Stimulated activated CD4-positive, alpha-beta T cell treated with anti-CD3 and anti-CD28 coated beads, TNF-alpha, amount 100 ng/mL, for 24 hours (primary cell): ENCODE data around the gene ZNF83.
"Not testable (repeated sequence)": the region's sequence is repeated elsewhere in the genome, so short reads cannot be mapped to it uniquely, and the experiment has no call there.

ENCODE experiments used
- DNase-seq, 3 experiments: peaks; one replicate each; pipeline ENCODE4 v3.0.0-alpha.2; 2020; ENCODE audit warnings: low read depth in 3 of 3

Gene ZNF83

DNA sequence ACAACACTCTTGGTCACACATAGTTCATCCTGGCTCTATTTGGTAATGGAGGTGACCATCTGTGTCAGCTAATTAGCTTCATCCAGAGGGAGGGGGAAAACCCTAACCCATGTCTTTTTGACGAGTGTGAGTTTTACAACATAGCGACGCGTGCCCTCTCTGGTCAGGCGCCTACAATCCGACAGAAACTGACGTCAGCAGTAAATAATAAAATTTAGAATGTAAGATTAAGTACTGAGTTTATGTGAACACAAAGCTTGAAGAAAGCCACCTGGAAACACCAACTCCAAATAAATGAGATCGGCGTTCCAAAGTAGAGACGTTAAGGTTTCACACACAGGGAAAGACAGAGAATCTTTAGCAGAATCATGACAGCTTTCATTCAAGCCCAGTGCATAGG is 1.8 kb upstream of the ZNF83 start:
- no peak for DNase-seq

GRCh38 chr19:52638601-52639000 is 446 bp upstream of the ZNF83 start:
- peak in 1 of 3 experiments; percentile 1 for DNase-seq

GRCh38 chr19:52635786-52636570 is 2.2 kb downstream of the ZNF83 start:
- no peak for DNase-seq

DNA sequence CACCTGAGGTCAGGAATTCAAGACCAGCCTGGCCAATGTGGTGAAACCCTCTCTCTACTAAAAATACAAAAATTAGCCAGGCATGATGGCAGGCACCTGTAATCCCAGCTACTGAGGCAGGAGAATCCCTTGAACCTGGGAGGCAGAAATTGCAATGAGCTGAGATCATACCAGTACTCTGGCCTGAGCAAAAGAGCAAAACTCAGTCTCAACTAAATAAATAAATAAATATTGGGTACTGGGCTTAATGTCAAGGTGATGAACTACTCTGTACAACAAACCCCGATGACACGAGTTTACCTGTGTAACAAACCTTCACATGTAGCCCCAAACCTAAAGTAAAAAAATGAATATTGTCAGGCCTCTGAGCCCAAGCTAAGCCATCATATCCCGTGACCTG is 10.7 kb downstream of the ZNF83 start:
- DNase-seq: not testable (repeated sequence)

DNA sequence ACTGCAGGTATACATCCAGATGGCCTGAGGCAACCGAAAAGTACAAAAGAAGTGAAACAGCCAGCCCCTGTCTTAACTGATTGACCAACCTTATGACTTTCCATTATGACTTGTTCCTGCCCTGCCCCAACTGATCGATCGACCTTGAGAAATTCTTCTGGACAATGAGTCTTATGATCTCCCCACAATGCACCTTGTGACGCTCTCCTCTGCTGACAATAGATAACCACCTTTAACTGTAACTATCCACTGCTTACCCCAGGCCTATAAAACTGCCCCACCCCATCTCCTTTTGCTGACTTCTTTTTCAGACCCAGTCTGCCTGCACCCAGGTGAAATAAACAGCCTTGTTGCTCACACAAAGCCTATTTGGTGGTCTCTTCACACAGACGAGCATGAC is 11.2 kb downstream of the ZNF83 start:
- DNase-seq: no peak

DNA sequence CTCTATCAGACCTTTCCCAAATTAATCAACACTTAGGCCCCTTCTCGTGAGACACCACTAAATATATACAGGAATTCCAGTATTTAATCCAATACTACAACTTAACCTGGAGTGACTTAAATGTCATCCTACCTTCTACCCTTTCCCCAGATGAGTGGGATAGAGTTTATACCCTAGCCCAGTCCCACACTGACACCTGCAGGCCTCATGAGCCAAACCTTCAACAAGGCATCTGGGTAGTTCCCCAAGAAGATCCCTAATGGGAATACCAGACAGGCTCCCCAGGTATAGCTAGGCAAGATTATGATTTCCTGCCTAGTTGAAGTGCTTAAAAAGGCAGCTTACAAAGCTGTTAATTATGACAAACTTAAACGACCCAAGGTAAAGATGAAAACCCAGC is 15.9 kb downstream of the ZNF83 start:
- no peak for DNase-seq

DNA sequence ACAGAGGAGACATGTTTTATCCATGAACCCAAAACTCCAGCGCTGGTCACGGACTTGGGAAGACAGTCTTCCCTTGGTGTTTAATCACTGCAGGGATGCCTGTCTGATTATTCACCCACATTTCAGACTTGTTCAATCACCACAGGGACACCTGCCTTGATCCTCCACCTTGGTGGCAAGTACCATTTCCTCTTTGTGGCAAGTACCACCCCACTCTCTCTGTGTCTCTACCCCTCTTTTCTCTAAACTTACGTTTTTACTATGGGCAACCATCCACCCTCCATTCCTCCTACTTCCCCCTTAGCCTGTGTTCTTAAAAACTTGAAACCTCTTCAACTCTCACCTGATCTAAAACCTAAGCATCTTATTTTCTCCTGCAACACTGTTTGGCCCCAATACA is 16.8 kb downstream of the ZNF83 start:
- no peak for DNase-seq

- no peak for DNase-seq
Observed at GRCh38 chr19:52613299-52613906, 24.8 kb downstream of the ZNF83 start.

DNA sequence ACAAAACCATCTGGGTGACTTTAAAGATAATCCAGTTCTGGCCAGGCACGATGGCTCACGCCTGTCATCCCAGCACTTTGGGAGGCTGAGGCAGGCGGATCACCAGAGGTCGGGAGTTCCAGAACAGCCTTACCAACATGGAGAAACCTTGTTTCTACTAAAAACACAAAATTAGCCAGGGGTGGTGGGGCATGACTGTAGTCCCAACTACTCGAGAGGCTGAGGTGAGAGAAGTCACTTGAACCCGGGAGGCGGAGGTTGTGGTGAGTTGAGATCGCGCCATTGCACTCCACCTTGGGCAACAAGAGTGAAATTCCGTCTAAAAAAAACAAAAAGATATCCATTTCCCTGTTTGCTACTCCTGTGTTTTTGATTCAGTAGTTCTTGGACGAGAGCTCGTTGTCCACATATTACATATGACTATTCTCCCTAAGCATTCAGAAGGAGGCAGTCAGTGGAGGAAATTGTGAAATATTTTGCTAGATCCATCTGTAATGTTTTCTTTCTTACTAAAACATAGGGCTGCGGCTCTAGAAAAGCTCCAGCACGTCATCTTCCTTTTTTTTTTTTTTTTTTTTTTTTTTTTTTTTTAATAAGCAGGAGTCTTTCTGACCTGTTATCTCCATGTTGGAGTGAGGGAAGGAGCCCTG is 34.5 kb downstream of the ZNF83 start:
- no peak for DNase-seq

- no peak for DNase-seq
Observed at GRCh38 chr19:52602941-52603340, 35.2 kb downstream of the ZNF83 start.

DNA sequence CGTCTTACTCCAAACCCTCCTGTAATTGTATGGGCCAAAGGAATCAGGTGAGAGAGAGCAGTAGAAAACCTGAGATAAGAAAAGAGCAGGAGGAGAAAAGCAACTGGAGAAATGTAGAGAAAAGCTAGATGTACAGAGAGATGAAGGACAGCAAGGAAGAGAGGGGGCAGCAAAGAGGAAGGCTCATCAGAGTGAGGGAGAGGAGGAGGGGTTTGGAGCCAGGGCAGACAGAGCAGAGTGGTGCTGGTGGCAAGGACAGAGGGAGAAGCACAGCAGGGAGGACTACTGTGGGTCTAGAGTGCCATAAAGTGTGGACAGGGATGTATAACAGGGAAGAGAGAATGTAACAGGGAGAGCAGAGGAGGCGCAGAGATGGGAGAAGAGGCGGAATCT is 36.2 kb downstream of the ZNF83 start:
- DNase-seq: not testable (repeated sequence)

DNA sequence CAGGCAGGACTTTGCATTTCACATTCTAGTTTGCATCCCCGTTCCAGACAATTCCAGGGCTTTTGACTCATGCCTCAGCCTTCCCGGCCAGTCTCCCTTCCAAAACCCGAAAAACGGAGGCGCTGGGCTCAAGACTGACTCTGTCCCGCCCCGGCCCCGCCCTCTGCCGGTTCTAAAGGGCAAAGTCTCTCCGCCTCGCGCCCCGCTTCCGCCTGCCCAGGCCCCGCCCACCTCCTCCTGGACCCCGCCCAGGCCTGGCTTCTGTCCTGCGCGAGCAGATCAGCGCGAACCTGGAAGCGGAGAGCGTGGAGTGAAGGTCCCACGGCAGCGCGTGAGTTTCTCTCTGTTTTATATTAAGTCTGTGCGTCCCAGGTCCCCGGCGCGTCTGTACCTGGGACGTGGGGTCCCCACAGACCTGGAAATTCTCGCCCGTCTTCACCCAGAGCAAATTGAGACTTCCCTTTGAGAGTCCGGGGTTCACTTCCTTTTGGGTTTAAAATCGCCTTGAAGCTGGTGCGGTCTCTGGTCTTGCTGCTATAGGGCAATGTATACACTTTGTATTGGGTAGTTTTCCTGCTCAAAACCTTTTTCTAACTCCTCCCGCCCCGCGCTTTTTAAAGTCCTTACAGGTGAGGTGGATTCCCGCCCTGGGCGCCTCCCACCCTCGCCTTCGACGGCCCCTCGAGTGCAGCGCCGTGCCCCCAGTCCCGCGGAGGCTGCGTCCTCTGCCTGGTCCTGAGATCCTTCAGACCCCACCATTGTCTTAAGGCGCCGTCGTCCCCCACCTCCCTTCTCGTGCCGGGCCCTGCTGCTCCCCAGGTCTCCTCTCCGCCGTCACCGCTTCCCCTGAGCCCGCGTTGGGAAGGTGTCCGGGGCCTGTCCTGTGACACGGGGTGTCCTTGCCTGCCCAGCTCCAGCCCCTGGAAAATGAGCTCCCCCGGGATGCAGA is 36.9 kb downstream of the ZNF83 start:
- DNase-seq: peak; percentile 88 to 93 (median 90)

- no peak for DNase-seq
Observed at GRCh38 chr19:52600639-52601024, 37.5 kb downstream of the ZNF83 start.

- DNase-seq: no peak
Observed at GRCh38 chr19:52599241-52599640, 38.9 kb downstream of the ZNF83 start.

DNA sequence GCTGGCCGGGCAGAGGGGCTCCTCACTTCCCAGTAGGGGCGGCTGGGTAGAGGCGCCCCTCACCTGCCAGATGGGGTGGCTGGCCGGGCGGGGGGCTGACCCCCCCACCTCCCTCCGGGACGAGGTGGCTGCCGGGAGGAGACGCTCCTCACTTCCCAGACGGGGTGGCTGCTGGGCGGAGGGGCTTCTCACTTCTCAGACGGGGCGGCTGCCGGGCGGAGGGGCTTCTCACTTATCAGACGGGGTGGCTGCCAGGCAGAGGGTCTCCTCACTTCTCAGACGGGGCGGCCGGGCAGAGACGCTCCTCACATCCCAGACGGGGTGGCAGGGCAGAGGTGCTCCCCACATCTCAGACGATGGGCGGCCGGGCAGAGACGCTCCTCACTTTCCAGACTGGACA is 44.7 kb downstream of the ZNF83 start:
- not testable (repeated sequence) for DNase-seq

- DNase-seq: no peak
Observed at GRCh38 chr19:52592301-52592700, 45.9 kb downstream of the ZNF83 start.

GRCh38 chr19:52590728-52591127 is 47.4 kb downstream of the ZNF83 start:
- no peak for DNase-seq

- no peak for DNase-seq
Observed at GRCh38 chr19:52585604-52586003, 52.6 kb downstream of the ZNF83 start.

DNA sequence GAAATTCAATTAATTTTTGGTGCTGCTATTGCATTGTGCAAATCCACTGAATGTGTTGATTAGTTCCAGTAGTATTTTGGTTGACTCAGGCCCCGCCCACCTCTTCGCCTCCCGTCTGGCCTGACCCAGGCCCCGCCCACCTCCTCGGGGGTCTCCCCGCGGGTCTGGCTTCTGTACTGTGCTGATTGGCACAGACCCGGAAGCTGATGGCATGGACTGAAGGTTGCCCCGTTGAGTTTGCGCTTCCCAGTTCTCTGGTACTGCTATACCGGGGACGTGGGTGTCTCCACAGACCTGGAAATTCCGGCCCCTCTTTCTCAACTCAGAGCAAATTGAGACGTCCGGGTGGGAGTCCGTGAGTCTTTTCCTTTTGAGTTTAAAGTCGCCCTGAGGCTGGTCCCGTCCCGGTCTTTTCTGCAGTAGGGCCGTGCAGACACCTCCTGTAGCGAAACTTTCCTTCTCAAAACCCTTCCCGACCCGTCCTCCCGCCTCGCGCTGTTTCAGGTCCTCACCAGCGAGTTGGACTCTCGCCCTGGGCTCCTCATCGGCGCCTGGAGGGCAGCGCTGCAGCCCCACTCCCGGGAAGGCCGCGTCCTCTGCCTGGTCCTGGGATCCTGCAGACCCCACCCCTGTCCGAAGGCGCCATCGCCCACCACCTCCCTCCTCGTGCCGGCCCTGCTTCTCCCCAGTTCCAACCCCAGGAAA is 53.3 kb downstream of the ZNF83 start:
- no peak for DNase-seq

DNA sequence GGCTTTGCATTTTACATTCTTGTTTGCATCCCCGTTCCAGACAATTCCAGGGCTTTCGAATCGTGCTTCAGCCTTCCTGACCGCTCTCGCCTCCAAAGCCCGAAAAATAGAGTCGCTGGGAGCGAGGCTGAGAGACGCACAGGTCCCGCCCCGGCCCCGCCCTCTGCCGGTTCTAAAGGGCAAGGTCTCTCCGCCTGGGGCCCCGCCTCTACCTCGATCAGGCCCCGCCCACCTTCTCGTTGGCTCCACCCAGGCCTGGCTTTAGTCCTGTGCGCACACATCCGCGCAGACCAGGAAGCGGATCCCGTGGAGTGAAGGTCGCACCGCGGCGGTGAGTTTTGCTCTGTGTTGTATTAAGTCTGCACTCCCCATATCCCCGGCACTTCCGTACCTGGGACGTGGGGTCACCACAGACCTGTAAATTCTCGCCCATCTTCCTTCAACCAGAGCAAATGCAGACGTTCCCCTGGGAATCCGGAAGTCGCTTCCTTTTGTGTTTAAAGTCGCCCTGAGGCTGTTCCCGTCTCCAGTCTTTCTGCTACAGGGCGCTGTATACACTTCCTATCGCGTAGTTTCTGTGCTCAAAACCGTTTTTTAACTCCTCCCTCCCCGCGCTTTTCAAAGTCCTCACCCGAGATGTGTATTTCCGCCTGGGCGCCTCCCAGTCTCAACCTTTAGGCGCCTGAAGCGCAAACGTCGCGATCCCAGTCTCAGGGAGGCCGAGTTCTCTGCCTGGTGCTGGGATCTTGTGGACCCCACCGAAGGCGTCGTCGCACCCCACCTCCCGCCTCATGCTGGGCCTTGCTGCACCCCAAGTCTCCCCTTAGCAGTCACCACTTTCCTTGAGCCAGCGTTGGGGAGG is 67.9 kb downstream of the ZNF83 start, which contains the start of gene ZNF701:
Gene ZNF701 (plus strand): TSS at position 288 of the 862 bp plus-strand sequence. CDS start 3,861 bp downstream, outside the sequence.
- peak; percentile 89 to 93 (median 90) for DNase-seq
